SU-DHL-6 (cell line): ENCODE measurements around the gene CDKL1.

Experiments
- H2AFZ ChIP-seq: fragments of 200-600 bp; sonication (generic); 2 replicates; pipeline ENCODE4 v1.6.1; 2014; ENCODE audit warnings: low read depth, mild to moderate bottlenecking, moderate library complexity, mixed read lengths, antibody characterized with exemption, low read length; ENCODE audit not compliant: severe bottlenecking
- H3F3A ChIP-seq: fragments of 200-600 bp; shearing (Covaris generic); 2 replicates; pipeline ENCODE4 v1.6.0; 2016; ENCODE audit warnings: antibody characterized with exemption, mild to moderate bottlenecking; ENCODE audit not compliant: insufficient read depth
- H3K27ac ChIP-seq: fragments of 200-600 bp; sonication (generic); 2 replicates; pipeline ENCODE4 v1.5.1; 2016; ENCODE audit warnings: low read depth, mild to moderate bottlenecking, low read length, moderate library complexity, mixed read lengths
- H3K27me3 ChIP-seq: fragments of 200-600 bp; sonication (generic), shearing (Covaris generic); 2 replicates; pipeline ENCODE4 v1.6.0; 2014; ENCODE audit warnings: mild to moderate bottlenecking, low read length
- H3K36me3 ChIP-seq: fragments of 200-600 bp; sonication (generic); 2 replicates; pipeline ENCODE4 v1.6.1; 2014; ENCODE audit warnings: mild to moderate bottlenecking, low read length, mixed read lengths
- H3K4me2 ChIP-seq: fragments of 300-600, 200-600 bp; shearing (Covaris generic), sonication (generic); 2 replicates; pipeline ENCODE4 v1.6.0; 2014; ENCODE audit warnings: low read length, low read depth, mild to moderate bottlenecking; ENCODE audit not compliant: poor library complexity, severe bottlenecking
- H3K4me3 ChIP-seq: fragments of 200-600 bp; sonication (generic); 2 replicates; pipeline ENCODE4 v1.5.1; 2014; ENCODE audit warnings: antibody characterized with exemption, low read length, mild to moderate bottlenecking, mixed read lengths; ENCODE audit not compliant: insufficient read depth, poor library complexity, severe bottlenecking
- H3K79me2 ChIP-seq: fragments of 200-600 bp; sonication (generic); 2 replicates; pipeline ENCODE4 v1.6.1; 2014; ENCODE audit warnings: mild to moderate bottlenecking, low read length, moderate library complexity; ENCODE audit not compliant: insufficient read depth
- H3K9ac ChIP-seq: fragments of 200-600 bp; sonication (generic); 2 replicates; pipeline ENCODE4 v1.7.0; 2014; ENCODE audit warnings: mild to moderate bottlenecking, low read length
- H3K9me2 ChIP-seq: fragments of 200-600 bp; sonication (generic); replicated peaks from 2 replicates; pipeline ENCODE4 v1.6.1; 2014; ENCODE audit warnings: low read length; ENCODE audit not compliant: insufficient read depth
- H3K9me3 ChIP-seq: fragments of 200-600 bp; sonication (generic); 2 replicates; pipeline ENCODE4 v1.6.1; 2014; ENCODE audit warnings: low read length, mixed read lengths; ENCODE audit not compliant: insufficient read depth
- H4K20me1 ChIP-seq: fragments of 200-600 bp; sonication (generic); 2 replicates; pipeline ENCODE4 v1.6.1; 2014; ENCODE audit warnings: low read depth, mild to moderate bottlenecking, antibody characterized with exemption, low read length, moderate library complexity, mixed read lengths
- CTCF ChIP-seq: fragments of 200-600 bp; sonication (generic); IDR thresholded peaks from one replicate; pipeline ENCODE4 v1.5.1; 2017; ENCODE audit warnings: antibody characterized with exemption, mild to moderate bottlenecking, low read length, moderate library complexity; ENCODE audit not compliant: insufficient read depth, poor library complexity, severe bottlenecking
- EZH2phosphoT487 ChIP-seq: fragments of 200-600 bp; sonication (generic), shearing (Covaris generic); conservative IDR thresholded peaks from 2 replicates; pipeline ENCODE4 v1.6.1; 2018; ENCODE audit warnings: mild to moderate bottlenecking, antibody characterized with exemption, low read length, moderate library complexity, mixed read lengths

The CDKL1 gene

GRCh38 chr14:50342221-50343078 lies 54.2 kb downstream of the CDKL1 start:
- H3K4me2 ChIP-seq = peak overlapping the region; percentile 20
- no peak overlapping the region for H3K27ac ChIP-seq
- H3K79me2 ChIP-seq = no peaks in the 10 kb centered on the region
- H3K9ac ChIP-seq = no peak overlapping the region
- H3K4me3 ChIP-seq = no peak overlapping the region
- H4K20me1 ChIP-seq = no peaks in the 10 kb centered on the region
- peak overlapping the region; percentile 16 for H2AFZ ChIP-seq
- H3F3A ChIP-seq = no peaks in the 10 kb centered on the region
- no peaks in the 10 kb centered on the region for H3K36me3 ChIP-seq
- no peaks in the 10 kb centered on the region for H3K9me2 ChIP-seq
- TF ChIP-seq EZH2phosphoT487 (no peak), CTCF (peak; percentile 21)
- no peaks in the 10 kb centered on the region for H3K27me3 ChIP-seq
- no peaks in the 10 kb centered on the region for H3K9me3 ChIP-seq

- H2AFZ ChIP-seq = no peak overlapping the region
- H3K36me3 ChIP-seq = no peaks in the 10 kb centered on the region
- H3K79me2 ChIP-seq = no peaks in the 10 kb centered on the region
- H3K9me2 ChIP-seq = no peaks in the 10 kb centered on the region
- H3K9me3 ChIP-seq = no peaks in the 10 kb centered on the region
- no peak overlapping the region for H3K4me2 ChIP-seq
- no peaks in the 10 kb centered on the region for H4K20me1 ChIP-seq
- TF ChIP-seq EZH2phosphoT487 = no peak
- no peak for TF ChIP-seq CTCF
- no peaks in the 10 kb centered on the region for H3F3A ChIP-seq
- no peak overlapping the region for H3K4me3 ChIP-seq
- no peaks in the 10 kb centered on the region for H3K27me3 ChIP-seq
- H3K27ac ChIP-seq = no peak overlapping the region
- H3K9ac ChIP-seq = no peak overlapping the region
Measured at GRCh38 chr14:50340963-50341362, 55.7 kb downstream of the CDKL1 start.

- no peaks in the 10 kb centered on the region for H3K27me3 ChIP-seq
- no peaks in the 10 kb centered on the region for H3K9me3 ChIP-seq
- no peaks in the 10 kb centered on the region for H3K36me3 ChIP-seq
- no peaks in the 10 kb centered on the region for H3K9me2 ChIP-seq
- H4K20me1 ChIP-seq = no peaks in the 10 kb centered on the region
- no peaks in the 10 kb centered on the region for H3K79me2 ChIP-seq
- H3K4me2 ChIP-seq = no peak overlapping the region
- no peak for TF ChIP-seq CTCF
- TF ChIP-seq EZH2phosphoT487 = no peak
- no peak overlapping the region for H3K27ac ChIP-seq
- no peak overlapping the region for H3K4me3 ChIP-seq
- H2AFZ ChIP-seq = no peak overlapping the region
- H3K9ac ChIP-seq = no peak overlapping the region
- H3F3A ChIP-seq = no peaks in the 10 kb centered on the region
Measured at GRCh38 chr14:50340045-50340444, 56.6 kb downstream of the CDKL1 start.
